GM19395 (cell line): ENCODE results near the gene SLC22A16.
"Not testable (repeated sequence)": the region's sequence is repeated elsewhere in the genome, so short reads cannot be mapped to it uniquely, and the experiment has no call there.

Source experiments
- ATAC-seq: cut with Tn5 transposase; IDR thresholded peaks from one replicate; pipeline ENCODE4 v1.9.1; 2021; ENCODE audit warnings: mild to moderate bottlenecking, moderate library complexity; ENCODE audit not compliant: unreplicated experiment

The SLC22A16 gene, protein sequence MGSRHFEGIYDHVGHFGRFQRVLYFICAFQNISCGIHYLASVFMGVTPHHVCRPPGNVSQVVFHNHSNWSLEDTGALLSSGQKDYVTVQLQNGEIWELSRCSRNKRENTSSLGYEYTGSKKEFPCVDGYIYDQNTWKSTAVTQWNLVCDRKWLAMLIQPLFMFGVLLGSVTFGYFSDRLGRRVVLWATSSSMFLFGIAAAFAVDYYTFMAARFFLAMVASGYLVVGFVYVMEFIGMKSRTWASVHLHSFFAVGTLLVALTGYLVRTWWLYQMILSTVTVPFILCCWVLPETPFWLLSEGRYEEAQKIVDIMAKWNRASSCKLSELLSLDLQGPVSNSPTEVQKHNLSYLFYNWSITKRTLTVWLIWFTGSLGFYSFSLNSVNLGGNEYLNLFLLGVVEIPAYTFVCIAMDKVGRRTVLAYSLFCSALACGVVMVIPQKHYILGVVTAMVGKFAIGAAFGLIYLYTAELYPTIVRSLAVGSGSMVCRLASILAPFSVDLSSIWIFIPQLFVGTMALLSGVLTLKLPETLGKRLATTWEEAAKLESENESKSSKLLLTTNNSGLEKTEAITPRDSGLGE

GRCh38 chr6:110476046-110476849, at the start of gene SLC22A16:
Gene SLC22A16 (minus strand): TSS chr6:110476613. CDS start chr6:110476574, 39 bp downstream.
- ATAC-seq = no peak

DNA sequence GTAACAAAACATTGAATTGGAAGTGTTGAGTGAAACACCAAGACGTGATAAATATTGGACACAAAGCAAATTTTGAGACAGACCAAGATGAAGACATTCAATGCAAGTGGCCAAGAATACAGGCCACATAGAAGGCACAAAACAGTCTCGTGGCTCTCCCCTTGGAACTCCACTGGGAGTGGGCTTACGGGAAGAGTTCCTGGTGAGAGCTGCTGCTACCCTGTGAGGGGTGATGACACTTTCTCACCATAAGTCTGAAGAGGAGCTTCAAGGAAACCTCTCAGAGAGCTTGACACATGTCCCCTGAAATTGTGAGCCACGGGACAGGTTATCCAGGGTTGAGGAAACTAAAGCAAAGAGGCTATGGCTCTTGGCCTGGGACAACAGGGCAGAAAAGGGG, 48.6 kb upstream of the SLC22A16 start:
- ATAC-seq = no peak

- ATAC-seq = no peak
Measured at GRCh38 chr6:110524305-110524704, 47.9 kb upstream of the SLC22A16 start.

GRCh38 chr6:110523451-110524021, 47.1 kb upstream of the SLC22A16 start:
- no peak for ATAC-seq

GRCh38 chr6:110522427-110522826, 46.0 kb upstream of the SLC22A16 start:
- ATAC-seq = no peak

GRCh38 chr6:110520992-110521543, 44.7 kb upstream of the SLC22A16 start:
- no peak for ATAC-seq

GRCh38 chr6:110520209-110520965, 44.0 kb upstream of the SLC22A16 start:
- no peak for ATAC-seq

DNA sequence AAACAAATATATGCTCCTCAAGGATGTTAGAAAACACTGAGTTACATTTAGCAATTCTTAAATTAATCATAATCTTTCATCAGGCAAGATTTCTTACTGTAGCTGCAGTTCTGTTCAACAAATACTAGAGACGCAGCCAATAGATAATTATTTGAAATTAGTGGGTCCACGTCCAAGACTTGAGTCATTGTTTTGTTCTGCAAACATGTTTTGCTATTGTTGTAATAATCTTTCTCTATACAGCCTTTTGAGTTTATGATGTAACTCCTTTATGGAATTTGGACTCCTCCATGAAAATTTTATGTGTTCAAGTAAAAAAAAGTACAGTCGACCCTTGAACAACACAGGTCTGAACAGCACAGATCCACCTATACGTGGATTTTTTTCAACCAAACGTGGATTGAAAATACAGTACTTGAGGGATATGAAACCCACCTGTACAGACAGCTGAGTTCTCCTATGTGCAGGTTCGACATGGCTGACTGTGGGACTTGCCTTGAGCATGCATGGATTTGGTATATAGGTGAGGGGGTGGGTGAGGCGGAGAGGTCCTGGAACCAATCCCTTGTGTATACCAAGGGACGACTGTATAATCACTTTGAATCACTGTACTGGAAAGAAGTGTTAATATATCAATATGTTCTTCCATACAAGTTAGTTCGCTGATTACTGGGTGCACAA, 41.3 kb upstream of the SLC22A16 start:
- ATAC-seq = no peak

DNA sequence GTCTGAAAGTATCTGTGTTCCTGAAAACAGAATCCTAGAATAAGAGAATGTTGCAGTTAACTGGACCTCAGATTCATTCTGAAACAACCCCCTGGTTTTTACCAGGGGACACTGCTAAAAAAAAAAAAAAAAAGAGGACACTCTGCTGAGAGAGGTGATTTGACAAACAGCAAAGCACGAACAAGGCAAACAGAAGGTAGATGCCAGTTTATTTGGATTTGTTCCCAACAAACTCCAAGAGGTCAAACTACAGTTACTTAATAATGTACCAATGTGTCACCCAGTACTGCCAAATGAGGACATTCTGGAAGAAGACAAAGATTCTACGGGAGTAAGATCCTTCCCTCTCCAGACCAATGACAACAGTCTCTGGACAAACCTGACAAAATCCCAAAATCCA, 40.6 kb upstream of the SLC22A16 start:
- no peak for ATAC-seq

DNA sequence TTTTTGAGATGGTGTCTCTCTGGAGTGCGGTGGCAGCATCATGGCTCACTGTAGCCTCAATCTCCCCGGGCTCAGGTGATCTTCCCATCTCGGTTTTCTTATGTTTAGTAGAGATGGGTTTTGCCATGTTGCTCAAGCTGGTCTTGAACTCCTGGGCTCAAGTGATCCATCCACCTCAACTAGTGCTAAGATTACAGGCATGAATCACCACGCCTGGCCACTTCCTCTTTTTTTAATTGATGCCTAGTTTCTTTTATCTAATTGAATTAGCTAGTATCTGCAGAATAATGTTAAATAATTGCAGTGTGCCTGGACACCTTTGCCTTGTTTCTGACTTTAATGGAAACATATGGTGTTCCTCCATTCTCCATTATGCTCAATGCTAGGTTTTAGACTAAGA, 38.4 kb upstream of the SLC22A16 start:
- ATAC-seq = no peak

DNA sequence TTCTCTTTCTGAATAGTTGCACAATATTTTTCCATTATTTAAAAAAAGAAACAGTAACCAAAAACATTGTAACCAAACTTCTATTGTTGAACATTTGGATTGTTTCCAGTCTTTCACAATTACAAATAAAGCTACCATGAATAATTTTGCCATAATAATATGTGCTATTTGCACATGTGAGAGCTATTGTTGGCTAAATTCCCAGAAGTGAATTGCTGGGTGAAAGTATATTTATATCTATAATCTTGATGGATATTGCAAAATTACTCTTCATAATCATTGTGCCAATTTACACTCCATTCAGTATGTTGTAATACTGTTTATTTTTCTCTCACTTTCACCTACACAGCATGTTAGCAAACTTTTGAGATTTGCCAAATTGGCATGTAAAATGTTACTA, 36.6 kb upstream of the SLC22A16 start:
- no peak for ATAC-seq

- not testable (repeated sequence) for ATAC-seq
Measured at GRCh38 chr6:110512549-110512948, 36.1 kb upstream of the SLC22A16 start.

- ATAC-seq = no peak
Measured at GRCh38 chr6:110511401-110511800, 35.0 kb upstream of the SLC22A16 start.

GRCh38 chr6:110509617-110510241, 33.3 kb upstream of the SLC22A16 start:
- ATAC-seq = no peak

DNA sequence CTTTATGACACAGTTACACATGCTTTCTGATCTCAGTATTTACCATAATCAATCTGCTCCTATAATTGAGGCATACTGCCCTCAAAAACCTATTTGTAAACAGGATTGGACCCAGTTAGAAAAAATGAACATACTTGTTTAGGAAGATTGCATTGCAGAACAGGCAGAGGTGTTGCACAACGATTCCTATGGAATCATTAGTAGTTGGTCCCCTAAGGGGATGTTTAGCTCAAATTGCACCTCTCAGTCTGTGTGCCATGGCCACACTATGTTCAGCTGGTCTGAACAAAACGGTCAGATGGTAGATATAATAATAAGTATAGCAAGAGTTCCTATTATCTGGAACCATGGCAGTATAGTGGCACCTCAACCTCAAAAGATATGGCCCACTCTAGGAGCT, 28.5 kb upstream of the SLC22A16 start:
- ATAC-seq = not testable (repeated sequence)

GRCh38 chr6:110495949-110496348, 19.5 kb upstream of the SLC22A16 start:
- ATAC-seq = no peak

DNA sequence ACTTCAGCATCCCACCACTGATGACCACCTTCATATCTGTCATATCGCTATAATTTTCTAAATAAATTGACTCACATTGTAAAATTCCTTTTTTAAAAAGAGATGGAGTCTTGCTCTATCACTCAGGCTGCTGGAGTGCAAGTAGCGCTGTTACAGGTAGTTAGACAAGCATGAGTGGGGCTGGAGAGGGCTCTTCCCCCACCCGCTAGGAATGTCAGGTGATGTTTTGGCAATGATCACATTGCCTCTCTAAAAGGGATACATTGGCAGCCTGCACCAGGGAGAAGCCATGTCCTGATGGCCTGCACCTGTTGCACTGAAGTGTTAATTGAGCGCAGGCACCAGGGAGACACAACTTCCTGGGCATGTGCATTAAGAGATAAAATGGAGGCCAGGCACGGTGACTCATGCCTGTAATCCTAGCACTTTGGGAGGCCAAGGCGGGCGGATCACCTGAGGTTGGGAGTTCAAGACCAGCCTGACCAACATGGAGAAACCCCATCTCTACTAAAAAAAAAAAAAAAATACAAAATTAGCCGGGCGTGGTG, 16.9 kb upstream of the SLC22A16 start:
- no peak for ATAC-seq

DNA sequence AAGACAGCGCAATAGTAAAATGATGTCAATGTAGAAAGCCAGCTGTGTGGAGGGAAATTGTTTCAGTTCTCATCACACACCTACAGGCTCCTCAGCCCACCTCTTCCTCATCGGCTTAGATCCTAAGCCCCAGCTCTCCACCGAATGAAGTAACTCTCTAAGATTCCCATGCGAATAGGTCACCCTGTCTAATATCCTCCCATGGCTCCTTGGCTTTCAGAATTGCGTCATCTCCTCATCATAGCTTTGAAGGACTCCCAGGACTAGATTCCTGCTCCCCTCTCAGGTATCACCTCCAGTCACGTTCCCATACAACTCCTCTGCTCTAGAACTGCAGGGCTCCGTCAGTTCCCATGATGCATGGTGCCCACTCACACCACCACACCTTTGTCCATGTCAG, 16.2 kb upstream of the SLC22A16 start:
- ATAC-seq = no peak
